Measurements from ENCODE around the gene PIGS. TPM values are rescaled to one million over a fixed set of nuclear protein-coding genes. Genes with fewer than 3 reads are reported as not detected.
"Not testable (repeated sequence)": the region's sequence is repeated elsewhere in the genome, so short reads cannot be mapped to it uniquely, and the experiment has no call there.

PIGS gene
- total RNA-seq, 1 donor from 2014 or later = 66.6 TPM

- intact Hi-C loops (cut with micrococcal nuclease) = no loop called here
These were observed 38.1 kb downstream of the PIGS start for GRCh38 chr17:28533091-28533807.

DNA sequence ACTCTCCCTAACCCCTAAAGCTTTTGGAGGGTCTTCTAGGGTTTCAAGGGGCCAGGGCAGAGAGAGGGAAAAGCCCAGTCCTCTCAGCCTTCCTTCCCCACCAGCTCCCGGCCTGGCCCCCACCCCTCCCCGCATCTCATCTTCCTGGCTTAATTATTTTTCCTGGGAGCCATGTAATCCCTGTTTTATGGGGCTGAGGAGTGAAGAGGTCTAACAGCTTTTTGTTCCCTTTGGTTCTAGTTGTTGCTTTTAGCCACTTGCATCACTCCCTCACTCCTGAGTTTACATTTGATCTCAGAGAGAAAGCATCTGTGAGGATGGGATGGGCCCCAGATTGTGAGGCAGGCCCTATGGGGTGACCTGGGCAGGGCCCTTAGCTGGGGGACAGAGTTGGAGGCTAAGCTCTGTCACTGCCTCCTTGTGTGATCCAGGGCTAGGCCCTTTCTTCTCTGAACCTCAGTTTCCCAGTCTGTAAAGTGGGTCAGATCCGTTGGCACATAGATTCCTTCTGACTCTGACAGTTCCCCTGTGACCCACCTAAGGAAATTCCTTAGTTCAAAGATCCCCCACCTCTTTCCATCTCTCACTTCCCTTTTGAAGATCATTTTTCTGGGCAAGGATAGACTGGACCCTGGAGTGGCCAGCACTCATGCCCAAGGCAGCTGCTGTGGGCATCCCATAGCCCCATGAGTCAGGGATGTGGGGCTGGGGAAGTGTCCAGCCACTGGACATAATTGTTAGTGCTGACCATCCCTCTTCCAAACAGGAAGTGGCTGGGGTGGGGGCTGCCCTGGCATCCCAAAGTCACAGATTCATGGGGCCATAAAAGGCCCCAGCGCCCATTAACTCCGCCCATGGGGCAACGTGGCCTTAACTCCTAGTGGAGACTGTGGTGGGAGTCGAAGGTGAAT, 39.0 kb downstream of the PIGS start:
- intact Hi-C loops (cut with micrococcal nuclease) = no loop called here

GRCh38 chr17:28530926-28531325, 40.4 kb downstream of the PIGS start:
- intact Hi-C loops (cut with micrococcal nuclease) = no loop called here

DNA sequence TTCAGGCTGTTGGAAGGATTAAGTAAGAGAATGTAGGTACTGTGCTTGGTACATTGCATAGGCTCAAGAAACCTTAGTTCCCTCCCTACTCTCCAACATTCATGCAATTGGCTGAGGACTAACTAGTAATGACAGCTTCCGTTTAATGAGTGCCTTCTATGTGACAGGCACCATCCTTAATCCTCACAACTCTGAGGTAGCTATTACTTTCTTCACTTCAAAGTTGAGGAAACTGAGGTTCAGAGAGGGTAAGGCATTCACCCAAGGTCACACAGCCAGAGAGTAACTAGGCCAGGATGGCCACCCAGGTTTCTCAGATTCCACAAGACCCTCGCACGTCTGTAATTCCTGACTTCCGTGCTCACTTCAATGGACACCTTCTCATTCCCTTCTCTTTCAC, 41.1 kb downstream of the PIGS start:
- intact Hi-C loops (cut with micrococcal nuclease) = no loop called here

DNA sequence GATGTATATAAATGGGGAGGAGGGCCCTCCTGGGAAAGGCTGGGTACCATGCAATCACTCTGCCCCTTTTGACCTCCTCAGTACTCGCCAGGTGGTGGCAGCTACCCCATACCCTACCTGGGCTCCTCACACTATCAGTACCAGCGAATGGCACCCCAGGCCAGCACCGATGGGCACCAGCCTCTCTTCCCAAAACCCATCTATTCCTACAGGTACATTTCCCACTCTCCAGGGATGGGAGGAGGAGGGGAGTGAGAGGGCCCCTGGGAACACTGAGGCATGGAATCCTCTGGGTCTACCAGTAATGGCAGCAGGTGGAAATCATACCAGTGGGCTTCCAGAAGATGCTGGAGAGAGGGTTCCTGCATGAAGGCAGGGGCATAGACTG, 42.3 kb downstream of the PIGS start:
- intact Hi-C loops (cut with micrococcal nuclease) = no loop called here

GRCh38 chr17:28528327-28529012, 42.9 kb downstream of the PIGS start:
- intact Hi-C loops (cut with micrococcal nuclease) = no loop called here

- intact Hi-C loops (cut with micrococcal nuclease) = no loop called here
These were observed 43.5 kb downstream of the PIGS start for GRCh38 chr17:28527859-28528258.

DNA sequence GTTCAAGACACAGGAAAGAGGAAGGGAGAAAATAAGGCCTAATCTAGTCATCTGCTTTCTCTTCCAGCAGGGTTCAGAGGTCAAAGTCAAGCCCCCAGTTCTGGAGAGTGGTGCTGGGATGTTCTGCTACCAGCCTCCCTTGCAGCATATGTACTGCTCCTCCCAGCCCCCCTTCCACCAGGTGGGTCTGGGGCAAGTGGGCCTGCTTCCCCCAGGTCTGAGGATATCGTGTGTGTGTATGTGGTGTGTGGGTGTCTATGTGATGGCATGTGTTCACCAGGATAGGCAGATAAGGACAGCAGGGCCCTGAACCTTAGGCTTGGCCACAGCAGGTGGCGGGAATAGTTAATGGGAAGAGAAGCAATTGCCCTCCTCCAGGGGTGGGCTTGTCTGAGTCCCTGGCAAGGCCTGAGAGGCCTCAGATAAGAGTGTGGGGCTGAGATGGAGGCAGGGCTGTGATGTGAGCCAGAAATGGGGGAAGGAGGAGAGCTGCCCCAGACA, 44.1 kb downstream of the PIGS start:
- intact Hi-C loops (cut with micrococcal nuclease) = no loop called here

DNA sequence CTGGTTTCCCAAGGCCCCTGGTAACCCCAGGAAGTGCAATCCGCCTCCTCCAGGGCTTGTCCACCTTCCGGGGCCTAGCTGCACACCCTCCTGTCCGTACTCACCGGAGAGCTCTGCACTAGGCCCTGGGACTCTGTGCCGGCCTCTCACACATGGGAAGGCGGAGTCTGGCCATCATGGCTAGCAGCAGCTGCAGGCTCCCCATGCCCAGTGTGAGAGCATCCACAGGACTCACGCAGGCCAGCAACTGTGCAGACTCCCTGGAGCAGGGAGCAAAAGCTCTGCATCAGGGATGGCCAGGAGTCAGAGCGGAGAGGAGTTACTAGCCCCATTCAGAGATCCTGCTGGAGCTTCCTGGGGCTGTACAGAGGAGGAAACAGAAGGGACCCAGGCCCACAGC, 44.9 kb downstream of the PIGS start:
- intact Hi-C loops (cut with micrococcal nuclease) = no loop called here

DNA sequence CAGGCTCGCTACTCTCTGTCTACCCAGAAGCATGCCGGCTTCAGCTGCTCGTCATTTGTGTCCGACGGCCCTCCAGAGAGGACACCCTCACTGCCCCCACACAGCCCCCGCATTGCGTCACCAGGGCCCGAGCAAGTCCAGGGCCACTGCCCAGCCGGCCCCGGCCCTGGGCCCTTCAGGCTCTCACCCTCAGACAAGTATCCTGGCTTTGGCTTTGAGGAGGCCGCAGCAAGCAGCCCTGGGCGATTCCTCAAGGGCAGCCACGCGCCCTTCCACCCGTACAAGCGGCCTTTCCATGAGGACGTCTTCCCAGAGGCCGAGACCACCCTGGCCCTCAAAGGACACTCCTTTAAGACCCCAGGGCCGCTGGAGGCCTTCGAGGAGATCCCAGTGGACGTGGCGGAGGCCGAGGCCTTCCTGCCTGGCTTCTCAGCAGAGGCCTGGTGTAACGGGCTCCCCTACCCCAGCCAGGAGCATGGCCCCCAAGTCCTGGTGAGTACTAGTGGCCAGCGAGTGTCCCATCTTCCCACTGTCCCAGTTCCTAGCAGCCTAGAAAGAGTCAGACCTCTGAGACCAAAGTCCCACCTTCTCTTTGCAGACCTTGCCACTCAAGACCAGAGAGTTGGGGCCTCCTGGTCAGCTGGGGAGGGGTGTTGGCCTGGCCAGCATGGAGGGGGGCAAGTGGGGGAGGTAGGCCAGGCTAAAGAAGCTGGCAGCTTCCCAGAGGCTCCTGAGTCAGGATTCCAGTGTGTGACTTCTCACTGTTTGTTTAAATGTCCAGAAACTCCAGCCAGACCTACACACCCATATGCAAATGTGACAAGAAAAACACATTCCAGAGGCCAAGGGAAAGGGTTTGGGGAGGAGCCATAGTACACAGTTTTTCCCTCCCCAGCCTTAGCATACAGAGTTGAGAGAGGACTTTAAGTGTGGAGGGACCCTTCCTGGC, 46.6 kb downstream of the PIGS start:
- intact Hi-C loops (cut with micrococcal nuclease) = no loop called here

DNA sequence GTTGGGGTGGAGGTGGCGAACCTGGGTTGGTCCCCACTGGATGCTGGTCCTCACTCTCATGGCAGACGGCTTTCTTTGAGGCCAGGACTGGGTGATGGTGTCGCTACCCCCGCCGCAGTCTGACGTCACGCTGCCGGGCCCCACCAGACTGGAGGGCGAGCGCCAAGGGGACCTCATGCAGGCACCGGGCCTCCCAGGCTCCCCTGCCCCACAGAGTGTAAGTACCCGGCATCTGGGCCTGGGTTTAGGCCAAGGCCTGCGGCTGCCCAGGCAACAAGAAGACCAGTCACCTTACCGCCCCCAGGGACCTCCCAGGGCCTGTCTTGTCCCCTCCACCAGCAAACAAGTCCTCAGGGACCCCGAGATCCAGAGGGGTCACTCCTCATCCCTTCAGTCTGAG, 47.4 kb downstream of the PIGS start:
- intact Hi-C loops (cut with micrococcal nuclease) = no loop called here

- intact Hi-C loops (cut with micrococcal nuclease) = no loop called here
These were observed 48.1 kb downstream of the PIGS start for GRCh38 chr17:28523186-28523585.

GRCh38 chr17:28522281-28522680, 49.0 kb downstream of the PIGS start:
- intact Hi-C loops (cut with micrococcal nuclease) = not testable (repeated sequence)

DNA sequence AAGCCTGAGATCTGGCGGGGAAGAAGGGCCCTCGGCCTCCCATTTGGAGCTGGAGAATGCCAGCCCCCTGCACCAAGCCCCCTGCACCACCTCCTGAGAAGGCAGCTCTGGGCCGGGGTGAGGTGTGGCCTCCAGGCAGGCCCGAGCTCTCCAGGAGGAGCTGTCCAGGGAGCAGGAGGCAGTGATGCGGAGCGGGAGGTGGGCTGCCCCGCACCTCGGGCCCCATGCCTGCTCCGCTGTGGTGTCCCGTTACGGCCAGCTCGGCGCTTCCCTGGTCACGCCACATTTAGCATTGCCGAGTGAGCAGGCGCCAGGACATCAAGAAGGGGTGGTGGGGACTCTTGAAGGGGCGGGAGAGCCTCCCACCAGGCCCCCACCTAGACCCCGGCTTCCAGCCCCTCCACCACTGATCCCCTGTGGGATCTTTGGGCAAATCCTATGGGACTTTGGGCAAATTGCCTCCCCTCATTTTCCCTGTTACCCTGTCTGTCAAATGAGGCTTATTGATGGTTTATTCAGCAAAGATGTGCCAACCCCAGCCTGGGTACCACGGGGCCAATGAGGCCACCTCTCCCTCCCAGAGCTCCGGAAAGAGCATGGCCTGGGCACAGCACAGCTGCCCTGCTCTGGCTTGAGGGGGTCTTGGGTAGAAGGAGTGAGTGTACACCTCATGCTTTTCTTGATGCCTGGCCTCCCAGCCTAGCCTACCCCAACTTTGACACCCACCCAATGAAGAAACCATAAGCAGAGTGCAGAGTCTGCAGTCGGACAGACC, 49.8 kb downstream of the PIGS start:
- intact Hi-C loops (cut with micrococcal nuclease) = no loop called here

DNA sequence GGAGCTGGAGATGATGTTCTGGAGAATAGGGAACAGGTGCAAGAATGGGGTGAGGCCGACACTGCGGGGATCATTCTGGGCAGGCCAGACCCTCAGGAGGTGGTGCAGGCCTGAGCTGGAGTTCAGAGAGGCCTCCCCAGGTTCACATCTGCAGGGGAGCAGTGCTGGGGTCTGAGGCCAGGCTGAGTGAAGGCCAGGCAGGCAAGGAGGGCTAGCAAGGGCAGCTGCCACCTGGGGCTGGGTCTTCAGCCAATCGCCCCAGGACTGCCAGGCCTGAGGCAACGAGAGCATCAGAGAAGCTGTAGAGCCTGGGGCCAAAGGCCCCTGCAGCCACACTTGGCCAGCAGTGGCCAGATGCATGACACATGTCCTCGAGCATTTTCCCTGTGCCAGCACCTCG, 50.6 kb downstream of the PIGS start:
- intact Hi-C loops (cut with micrococcal nuclease) = no loop called here

DNA sequence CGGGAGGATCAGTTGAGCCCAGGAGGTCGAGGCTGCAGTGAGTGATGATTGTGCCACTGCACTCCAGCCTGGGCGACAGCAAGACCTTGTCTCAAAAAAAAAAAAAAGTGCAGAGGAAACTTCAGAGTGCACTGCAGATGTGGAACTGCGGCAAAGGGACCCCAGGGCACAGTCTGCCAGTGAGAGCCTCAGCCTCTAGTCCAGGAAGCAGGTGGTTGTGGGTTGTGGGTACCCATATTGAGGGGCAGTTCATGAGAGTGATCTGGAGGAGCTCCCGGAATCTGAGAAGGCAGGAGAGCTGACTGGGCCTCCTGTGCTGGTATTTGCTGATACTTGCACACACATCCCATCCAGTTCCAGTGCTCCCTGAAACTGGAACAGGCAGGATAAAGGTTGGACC, 52.1 kb downstream of the PIGS start:
- intact Hi-C loops (cut with micrococcal nuclease) = no loop called here

GRCh38 chr17:28518578-28518977, 52.7 kb downstream of the PIGS start:
- intact Hi-C loops (cut with micrococcal nuclease) = no loop called here

GRCh38 chr17:28518132-28518531, 53.2 kb downstream of the PIGS start:
- intact Hi-C loops (cut with micrococcal nuclease) = no loop called here

- intact Hi-C loops (cut with micrococcal nuclease) = no loop called here
These were observed 55.8 kb downstream of the PIGS start for GRCh38 chr17:28515518-28515917.

DNA sequence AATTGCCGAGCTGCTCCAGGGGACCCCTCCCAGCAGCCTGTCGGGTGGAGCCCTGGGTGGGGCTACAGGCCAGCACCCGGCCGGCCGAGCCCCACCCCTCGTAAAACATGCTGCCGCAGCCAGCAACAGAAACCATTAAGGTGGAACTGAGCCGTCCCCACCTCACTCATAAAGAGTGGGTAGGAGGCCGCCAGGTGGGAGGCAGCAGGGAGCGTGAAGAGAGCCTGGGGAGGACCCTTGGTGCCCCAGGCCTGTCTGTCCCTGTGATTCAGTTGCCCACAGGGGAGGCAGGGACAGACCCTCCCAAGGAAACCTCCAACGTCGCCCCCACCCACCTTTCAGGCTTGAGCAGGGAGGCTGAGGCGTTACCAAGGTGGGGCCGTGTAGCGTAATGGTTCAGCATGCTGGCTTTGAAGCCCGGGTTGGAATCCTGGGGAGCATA, 56.7 kb downstream of the PIGS start:
- intact Hi-C loops (cut with micrococcal nuclease) = no loop called here

All from T-helper 2 cell treated with Interferon-gamma antibody and Interleukin-4, amounts not matched to agents 100 ng/mL and 5 ng/mL, for 36 hours (primary cell).